MM.1S (cell line): ENCODE measurements around the gene DDX54.

Source experiments
- EZH2 ChIP-seq: fragments of 300-600 bp; sonication (generic); optimal IDR thresholded peaks from 2 replicates; pipeline ENCODE3; 2017; ENCODE audit warnings: low read depth, mild to moderate bottlenecking, antibody characterized with exemption, low read length, mixed read lengths
- EZH2phosphoT487 ChIP-seq: fragments of 300-600 bp; sonication (generic); IDR thresholded peaks from 2 replicates; pipeline ENCODE4 v1.6.1; 2018; ENCODE audit warnings: antibody characterized with exemption, low read length
- TF ChIP-seq, protein P1 (sequence below): fragments of 300-600 bp; sonication (generic); IDR thresholded peaks from 2 replicates; pipeline ENCODE4 v1.5.1; 2016; ENCODE audit warnings: antibody characterized with exemption, low read length, mixed read lengths

DNA sequence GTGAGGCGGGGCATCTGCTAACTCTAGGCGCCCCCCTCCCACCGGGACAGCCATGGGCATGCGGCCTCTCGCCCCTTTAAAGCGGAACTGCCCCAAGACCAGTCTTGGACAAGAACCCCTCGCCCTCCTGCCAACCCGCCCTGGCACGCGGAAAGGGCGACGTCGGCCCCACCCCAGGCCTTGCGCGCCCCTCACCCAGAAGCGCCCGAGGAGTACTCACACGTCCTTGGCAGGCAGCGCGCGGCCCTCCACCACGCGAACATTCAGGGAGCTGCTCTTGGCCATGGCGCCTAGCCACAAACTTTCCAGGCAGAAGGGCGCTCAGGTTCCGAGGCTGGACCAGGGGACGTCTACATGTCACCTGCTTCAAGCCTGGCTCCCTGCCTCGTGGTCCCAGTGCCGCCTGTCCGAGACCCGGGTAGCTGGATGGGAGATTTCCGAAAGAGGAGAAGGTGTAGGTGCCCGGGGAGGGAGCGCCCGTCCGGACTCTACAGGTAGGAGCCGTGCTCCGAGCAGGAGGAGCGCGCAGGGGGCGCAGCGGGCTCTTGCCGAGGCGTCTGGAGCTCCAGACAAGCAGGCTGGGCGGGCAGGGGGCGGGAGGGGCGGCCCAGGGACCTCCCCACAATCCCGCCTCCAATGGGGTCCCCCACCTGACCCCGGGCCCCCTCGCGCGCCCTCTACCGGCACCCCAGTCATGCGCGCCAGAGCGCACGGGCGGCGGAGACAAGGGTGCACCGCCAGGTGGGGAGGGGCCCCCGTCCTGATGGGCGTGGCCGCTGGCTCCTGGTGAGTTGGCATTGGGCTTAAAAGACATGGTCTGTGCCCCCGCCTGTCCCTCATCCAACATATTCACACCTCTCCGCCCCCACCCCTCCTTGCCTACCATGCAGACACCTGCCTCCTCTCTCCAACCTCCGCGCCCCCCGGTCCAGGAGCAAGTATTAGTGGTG is 49.8 kb downstream of the DDX54 start, which contains the start of gene RASAL1:
- TF ChIP-seq, protein P1, sequence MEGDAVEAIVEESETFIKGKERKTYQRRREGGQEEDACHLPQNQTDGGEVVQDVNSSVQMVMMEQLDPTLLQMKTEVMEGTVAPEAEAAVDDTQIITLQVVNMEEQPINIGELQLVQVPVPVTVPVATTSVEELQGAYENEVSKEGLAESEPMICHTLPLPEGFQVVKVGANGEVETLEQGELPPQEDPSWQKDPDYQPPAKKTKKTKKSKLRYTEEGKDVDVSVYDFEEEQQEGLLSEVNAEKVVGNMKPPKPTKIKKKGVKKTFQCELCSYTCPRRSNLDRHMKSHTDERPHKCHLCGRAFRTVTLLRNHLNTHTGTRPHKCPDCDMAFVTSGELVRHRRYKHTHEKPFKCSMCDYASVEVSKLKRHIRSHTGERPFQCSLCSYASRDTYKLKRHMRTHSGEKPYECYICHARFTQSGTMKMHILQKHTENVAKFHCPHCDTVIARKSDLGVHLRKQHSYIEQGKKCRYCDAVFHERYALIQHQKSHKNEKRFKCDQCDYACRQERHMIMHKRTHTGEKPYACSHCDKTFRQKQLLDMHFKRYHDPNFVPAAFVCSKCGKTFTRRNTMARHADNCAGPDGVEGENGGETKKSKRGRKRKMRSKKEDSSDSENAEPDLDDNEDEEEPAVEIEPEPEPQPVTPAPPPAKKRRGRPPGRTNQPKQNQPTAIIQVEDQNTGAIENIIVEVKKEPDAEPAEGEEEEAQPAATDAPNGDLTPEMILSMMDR, result peak; percentile 26
- TF ChIP-seq EZH2phosphoT487 (no peak), EZH2 (no peak)
